WTC11 (cell line): ENCODE results near the gene OS9. TPM values are rescaled to one million over a fixed set of nuclear protein-coding genes. Genes with fewer than 3 reads are reported as not detected.

ENCODE experiments used
- ATAC-seq: fragments of 200-7000 bp; cut with Tn5 transposase; 2 replicates; pipeline ENCODE4 v1.10.0; 2021; ENCODE audit warnings: mild to moderate bottlenecking, moderate library complexity
- CTCF ChIA-PET: fragments of 300-600 bp; sonication (Branson Sonifier 250); formaldehyde crosslinking; loops from one replicate; lab custom pipeline; 2021; ENCODE audit warnings: antibody characterized with exemption; lab: Charles Lee
- POLR2A ChIA-PET: fragments of 350-600 bp; sonication (Branson Sonifier 250); formaldehyde crosslinking; loops from one replicate; lab custom pipeline; 2021; ENCODE audit warnings: antibody characterized with exemption; lab: Charles Lee
- DNase-seq: peaks from one replicate; pipeline ENCODE4 v3.0.0; 2021; ENCODE audit warnings: low spot score
- H3K27ac Mint-ChIP-seq: 2 replicates; pipeline ENCODE4 v1.8.0; 2021; ENCODE audit warnings: mixed read lengths
- H3K27me3 Mint-ChIP-seq: 2 replicates; pipeline ENCODE4 v1.8.0; 2021; ENCODE audit warnings: low read depth, mild to moderate bottlenecking, moderate library complexity, mixed read lengths
- H3K36me3 Mint-ChIP-seq: 2 replicates; pipeline ENCODE4 v1.8.0; 2021; ENCODE audit warnings: mixed read lengths
- H3K4me1 Mint-ChIP-seq: 2 replicates; pipeline ENCODE4 v1.8.0; 2022; ENCODE audit warnings: mixed read lengths
- H3K4me3 Mint-ChIP-seq: 2 replicates; pipeline ENCODE4 v1.8.0; 2021; ENCODE audit warnings: mild to moderate bottlenecking, moderate library complexity, mixed read lengths
- H3K9me3 Mint-ChIP-seq: 2 replicates; pipeline ENCODE4 v1.8.0; 2021; ENCODE audit warnings: mixed read lengths
- ATF1 ChIP-seq: sonication (generic); formaldehyde crosslinking; IDR thresholded peaks from 2 replicates; pipeline ENCODE4 v1.8.1; 2023; ENCODE audit warnings: mild to moderate bottlenecking, moderate library complexity, missing genetic modification reagents
- ATF6 ChIP-seq: sonication (generic); formaldehyde crosslinking; IDR thresholded peaks from 2 replicates; pipeline ENCODE4 v1.8.1; 2023; ENCODE audit warnings: mild to moderate bottlenecking, missing genetic modification reagents
- FOXP4 ChIP-seq: sonication (generic); formaldehyde crosslinking; IDR thresholded peaks from 2 replicates; pipeline ENCODE4 v1.8.0; 2022; ENCODE audit warnings: mild to moderate bottlenecking, missing genetic modification reagents
- GABPB1 ChIP-seq: sonication (generic); formaldehyde crosslinking; IDR thresholded peaks from 2 replicates; pipeline ENCODE4 v1.8.1; 2023; ENCODE audit warnings: mild to moderate bottlenecking, missing genetic modification reagents
- GTF2I ChIP-seq: fragments of 250-450 bp; sonication (Bioruptor Pico); conservative IDR thresholded peaks from 2 replicates; pipeline ENCODE4 v1.4.0; 2021; ENCODE audit warnings: mild to moderate bottlenecking
- IRF1 ChIP-seq: sonication (generic); formaldehyde crosslinking; IDR thresholded peaks from 2 replicates; pipeline ENCODE4 v1.8.0; 2023; ENCODE audit warnings: missing genetic modification reagents
- IRF2 ChIP-seq: sonication (generic); formaldehyde crosslinking; IDR thresholded peaks from 2 replicates; pipeline ENCODE4 v1.8.0; 2022; ENCODE audit warnings: low read depth, missing genetic modification reagents, borderline replicate concordance
- NFATC4 ChIP-seq: fragments of 250-450 bp; sonication (Bioruptor Pico); IDR thresholded peaks from 2 replicates; pipeline ENCODE4 v1.9.0; 2021; ENCODE audit warnings: mild to moderate bottlenecking
- RORB ChIP-seq: fragments of 250-450 bp; sonication (Bioruptor Pico); IDR thresholded peaks from 2 replicates; pipeline ENCODE4 v1.9.0; 2021; ENCODE audit warnings: mild to moderate bottlenecking
- SMAD3 ChIP-seq: sonication (generic); formaldehyde crosslinking; IDR thresholded peaks from 2 replicates; pipeline ENCODE4 v1.8.0; 2022; ENCODE audit warnings: missing genetic modification reagents, mild to moderate bottlenecking, borderline replicate concordance
- TEAD1 ChIP-seq: sonication (generic); formaldehyde crosslinking; IDR thresholded peaks from 2 replicates; pipeline ENCODE4 v1.8.0; 2022; ENCODE audit warnings: mild to moderate bottlenecking, missing genetic modification reagents
- total RNA-seq: library from RNA; stranded (reverse); gene quantifications from 3 replicates; pipeline ENCODE4 v1.2.3, GENCODE V29; 2021
- TF ChIP-seq, protein P1 (sequence below): fragments of 250-450 bp; sonication (Bioruptor Pico); IDR thresholded peaks from 2 replicates; pipeline ENCODE4 v1.8.0; 2021; ENCODE audit warnings: mild to moderate bottlenecking

Gene OS9
- total RNA-seq, 1 experiment from 2014 or later, result 77.5 TPM

DNA sequence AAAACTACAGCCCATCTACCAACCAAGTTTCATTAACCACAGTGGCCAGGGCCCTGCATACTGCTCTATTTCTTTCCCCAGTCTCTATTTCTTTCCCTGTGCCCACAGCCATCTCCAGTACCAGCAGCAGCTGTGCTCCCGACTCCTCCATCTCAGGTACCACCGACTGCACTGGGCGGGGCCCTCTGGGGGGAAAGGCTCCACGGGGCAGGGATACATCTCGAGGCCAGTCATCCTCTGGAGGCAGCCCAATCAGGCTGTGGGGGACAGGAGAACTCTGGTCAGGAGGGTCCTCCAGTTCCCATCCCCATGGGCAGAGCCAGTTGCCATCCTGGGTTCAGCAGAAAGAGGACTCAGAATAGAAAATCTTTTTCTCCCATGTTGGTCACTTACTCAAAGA, 55.1 kb downstream of the OS9 start (continued):
- TF ChIP-seq FOXP4 (CRISPR knock-in tag) (no peak), SMAD3 (CRISPR knock-in tag) (no peak), IRF1 (CRISPR knock-in tag) (no peak)

DNA sequence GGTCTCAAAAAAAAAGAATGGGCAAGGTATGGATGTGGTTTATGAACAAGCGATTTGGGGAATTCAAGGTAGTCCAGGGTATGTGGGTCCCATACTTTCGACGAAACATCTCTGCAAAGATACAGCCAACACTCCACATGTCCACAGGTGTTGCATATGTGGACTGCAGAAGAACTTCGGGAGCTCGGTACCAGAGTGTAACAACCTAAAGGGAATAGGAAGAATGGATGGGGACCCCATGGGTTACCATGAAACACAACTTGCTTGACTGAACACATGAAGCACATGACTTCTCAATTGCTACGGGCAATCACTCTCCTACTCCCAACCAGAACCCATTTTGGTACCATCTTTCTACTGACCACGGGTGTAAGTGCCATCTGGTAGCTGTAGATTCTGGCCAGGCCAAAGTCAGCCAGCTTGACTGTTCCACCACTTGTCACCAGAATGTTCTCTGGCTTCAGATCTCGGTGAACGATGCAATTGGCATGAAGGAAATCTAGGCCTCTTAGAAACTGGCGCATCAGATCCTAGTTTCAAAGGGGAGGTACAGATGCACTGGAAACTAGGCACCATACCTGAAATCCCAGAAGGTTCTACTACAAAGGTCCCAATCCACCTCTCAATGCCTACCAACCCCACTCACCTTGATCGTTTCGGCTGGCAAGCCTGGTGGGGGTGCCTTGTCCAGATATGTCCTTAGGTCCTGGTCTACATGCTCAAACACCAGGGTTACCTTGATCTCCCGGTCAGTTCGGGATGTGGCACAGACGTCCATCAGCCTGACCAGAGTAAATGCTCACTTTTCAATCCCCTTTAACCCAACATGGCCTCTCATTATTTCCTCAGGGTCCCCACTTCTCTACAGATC, 56.9 kb downstream of the OS9 start:
- no peak for DNase-seq
- POLR2A ChIA-PET, result no interaction called here
- Mint-ChIP-seq H3K4me3 (peak overlapping the region; percentile 89), H3K27ac (peak overlapping the region; percentile 86; the same call in 1 of the 2 replicates)
- no peak for TF ChIP-seq GTF2I
- no peak for TF ChIP-seq GABPB1
- no peak for TF ChIP-seq ATF6 (CRISPR knock-in tag)
- TF ChIP-seq RORB (CRISPR knock-in tag), result no peak
- TF ChIP-seq, protein P1, sequence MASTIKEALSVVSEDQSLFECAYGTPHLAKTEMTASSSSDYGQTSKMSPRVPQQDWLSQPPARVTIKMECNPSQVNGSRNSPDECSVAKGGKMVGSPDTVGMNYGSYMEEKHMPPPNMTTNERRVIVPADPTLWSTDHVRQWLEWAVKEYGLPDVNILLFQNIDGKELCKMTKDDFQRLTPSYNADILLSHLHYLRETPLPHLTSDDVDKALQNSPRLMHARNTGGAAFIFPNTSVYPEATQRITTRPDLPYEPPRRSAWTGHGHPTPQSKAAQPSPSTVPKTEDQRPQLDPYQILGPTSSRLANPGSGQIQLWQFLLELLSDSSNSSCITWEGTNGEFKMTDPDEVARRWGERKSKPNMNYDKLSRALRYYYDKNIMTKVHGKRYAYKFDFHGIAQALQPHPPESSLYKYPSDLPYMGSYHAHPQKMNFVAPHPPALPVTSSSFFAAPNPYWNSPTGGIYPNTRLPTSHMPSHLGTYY, result no peak
- no peak for TF ChIP-seq FOXP4 (CRISPR knock-in tag)
- TF ChIP-seq, all 79 proteins: peak for 0
- peaks cover 25% of the 10 kb centered on the region for H3K27me3 Mint-ChIP-seq
- H3K9me3 Mint-ChIP-seq, result no peaks in the 10 kb centered on the region
- no peak for ATAC-seq
- peaks cover 41% of the 10 kb centered on the region for H3K4me1 Mint-ChIP-seq
- CTCF ChIA-PET, result interaction anchor here (0.6 kb wide), 1 partner anchor 15 kb away, joined by 3 read pairs; no protein-coding TSS in a partner anchor
- peaks cover 49% of the 10 kb centered on the region for H3K36me3 Mint-ChIP-seq

GRCh38 chr12:57751432-57751787, 57.5 kb downstream of the OS9 start:
- TF ChIP-seq IRF2, result no peak
- no peak for TF ChIP-seq NFATC4
- no peak for TF ChIP-seq TEAD1
- TF ChIP-seq ATF1, result no peak
- no peak for TF ChIP-seq ATF6 (CRISPR knock-in tag)
- H3K4me1 Mint-ChIP-seq, result peaks cover 41% of the 10 kb centered on the region
- CTCF ChIA-PET, result interaction anchor here (1.1 kb wide), 1 partner anchor 25 kb away, joined by 5 read pairs; no protein-coding TSS in a partner anchor
- DNase-seq, result no peak
- ATAC-seq, result no peak
- H3K36me3 Mint-ChIP-seq, result peaks cover 45% of the 10 kb centered on the region
- peak overlapping the region; percentile 86 for H3K27ac Mint-ChIP-seq
- peaks cover 31% of the 10 kb centered on the region for H3K27me3 Mint-ChIP-seq
- POLR2A ChIA-PET, result interaction anchor here (1.1 kb wide), 2 partner anchors 10 to 21 kb away, joined by 4 to 6 read pairs; partner anchors contain the start of genes EEF1AKMT3 and METTL1
- no peaks in the 10 kb centered on the region for H3K9me3 Mint-ChIP-seq
- peak overlapping the region; percentile 89 for H3K4me3 Mint-ChIP-seq
